ENCODE measurements around the gene CDK10.
"Not testable (repeated sequence)": the region's sequence is repeated elsewhere in the genome, so short reads cannot be mapped to it uniquely, and the experiment has no call there.

The CDK10 gene

DNA sequence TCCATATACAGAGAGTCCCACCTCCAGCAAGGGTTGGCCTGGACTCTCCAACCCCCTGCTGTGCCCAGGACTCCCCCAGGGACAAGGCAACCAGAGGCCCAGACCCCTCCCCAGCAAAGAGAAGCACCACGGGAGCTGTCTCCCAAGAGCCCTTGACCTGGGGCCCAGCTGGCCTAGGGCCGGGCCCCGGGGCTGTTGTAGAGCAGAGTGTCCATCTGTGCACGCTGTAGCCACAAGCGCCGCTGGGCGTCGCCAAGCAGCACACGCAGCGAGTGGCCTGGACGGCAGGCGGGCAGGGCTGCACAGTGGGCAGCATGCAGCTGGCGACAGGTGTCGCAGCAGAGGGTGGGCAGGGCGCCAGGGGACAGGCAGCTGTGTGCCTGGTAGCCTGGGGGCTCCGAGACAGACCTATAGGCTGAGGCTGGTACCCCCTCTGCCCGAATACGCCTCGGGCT lies 10.7 kb downstream of the CDK10 start:
- DNase-seq, result no peak

DNA sequence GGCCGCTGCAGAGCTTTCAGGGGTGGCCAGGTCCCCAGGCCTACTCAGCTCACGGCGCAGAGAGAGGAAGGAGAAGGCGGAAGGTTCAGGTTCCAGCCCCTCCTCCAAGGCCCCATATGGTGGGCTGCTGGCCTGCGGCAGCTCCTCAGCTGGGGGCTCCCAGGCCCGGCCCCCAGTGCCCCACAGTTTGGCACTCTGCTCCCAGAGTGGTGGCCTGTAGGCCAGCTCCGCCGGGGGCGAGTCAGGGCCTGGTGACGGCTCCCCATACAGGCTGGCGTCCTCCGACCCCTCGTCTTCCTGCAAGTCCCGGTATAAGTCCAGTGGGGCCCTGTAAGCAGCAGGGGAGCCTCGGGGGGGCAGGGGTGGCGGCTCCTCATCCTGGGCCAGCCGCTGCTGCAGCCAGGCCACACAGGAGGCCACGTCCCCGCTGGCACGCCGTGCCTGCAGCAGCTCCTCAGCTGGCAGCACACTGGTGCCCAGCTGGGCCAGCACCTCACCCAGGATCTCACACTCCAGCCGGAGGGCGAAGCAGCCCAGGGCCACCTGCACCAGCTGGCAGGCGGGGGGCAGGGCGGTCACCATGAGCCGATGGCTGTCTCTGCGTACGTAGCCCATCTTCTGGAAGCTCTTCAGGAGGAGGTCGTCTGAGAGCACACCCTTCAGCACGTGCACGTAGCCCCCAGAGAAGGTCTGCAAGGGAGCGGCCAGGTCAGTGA lies 11.3 kb downstream of the CDK10 start:
- Histone ChIP-seq H3K36me3 (ENCODE audit: insufficient read depth, low read length) (peaks cover 38% of the 10 kb centered on the region), H3K79me2 (ENCODE audit: insufficient read depth, low read length) (peaks cover 8% of the 10 kb centered on the region), H3K27me3 (ENCODE audit: insufficient read depth, low read length, poor library complexity) (no peaks in the 10 kb centered on the region), H2AFZ (ENCODE audit: low read depth, low read length) (no peak overlapping the region), H3K9me3 (ENCODE audit: insufficient read depth, low read length, severe bottlenecking) (no peaks in the 10 kb centered on the region), H4K20me1 (ENCODE audit: insufficient read depth, low read length) (peaks cover 23% of the 10 kb centered on the region), H3K4me1 (ENCODE audit: insufficient read depth, low read length) (peaks cover 22% of the 10 kb centered on the region), H3K9ac (ENCODE audit: low read depth, low read length) (no peak overlapping the region), H3K4me2 (ENCODE audit: insufficient read depth, low read length) (no peak overlapping the region), H3K27ac (ENCODE audit: low read length) (no peak overlapping the region), H3K4me3 (ENCODE audit: low read depth in 1 of 2, low read length in 2 of 2) (no peak overlapping the region)
- ATAC-seq (ENCODE audit: insufficient read depth, low read depth) (no peak), DNase-seq (no peak)
- TF ChIP-seq EZH2 (IDR thresholded peaks at IDR 0.05; ENCODE audit: borderline replicate concordance, low read depth, low read length, severe bottlenecking), result no peak
- TF ChIP-seq, protein P1, sequence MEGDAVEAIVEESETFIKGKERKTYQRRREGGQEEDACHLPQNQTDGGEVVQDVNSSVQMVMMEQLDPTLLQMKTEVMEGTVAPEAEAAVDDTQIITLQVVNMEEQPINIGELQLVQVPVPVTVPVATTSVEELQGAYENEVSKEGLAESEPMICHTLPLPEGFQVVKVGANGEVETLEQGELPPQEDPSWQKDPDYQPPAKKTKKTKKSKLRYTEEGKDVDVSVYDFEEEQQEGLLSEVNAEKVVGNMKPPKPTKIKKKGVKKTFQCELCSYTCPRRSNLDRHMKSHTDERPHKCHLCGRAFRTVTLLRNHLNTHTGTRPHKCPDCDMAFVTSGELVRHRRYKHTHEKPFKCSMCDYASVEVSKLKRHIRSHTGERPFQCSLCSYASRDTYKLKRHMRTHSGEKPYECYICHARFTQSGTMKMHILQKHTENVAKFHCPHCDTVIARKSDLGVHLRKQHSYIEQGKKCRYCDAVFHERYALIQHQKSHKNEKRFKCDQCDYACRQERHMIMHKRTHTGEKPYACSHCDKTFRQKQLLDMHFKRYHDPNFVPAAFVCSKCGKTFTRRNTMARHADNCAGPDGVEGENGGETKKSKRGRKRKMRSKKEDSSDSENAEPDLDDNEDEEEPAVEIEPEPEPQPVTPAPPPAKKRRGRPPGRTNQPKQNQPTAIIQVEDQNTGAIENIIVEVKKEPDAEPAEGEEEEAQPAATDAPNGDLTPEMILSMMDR (IDR thresholded peaks at IDR 0.05; ENCODE audit: borderline replicate concordance, extremely low read depth, low read length, poor library complexity, severe bottlenecking), result no peak

More for the DNA sequence above, 10.7 kb downstream of the CDK10 start:
- Histone ChIP-seq H2AFZ (ENCODE audit: low read depth, low read length) (no peak overlapping the region), H3K9ac (ENCODE audit: low read depth, low read length) (no peak overlapping the region), H3K4me2 (ENCODE audit: insufficient read depth, low read length) (no peak overlapping the region), H3K36me3 (ENCODE audit: insufficient read depth, low read length) (peaks cover 41% of the 10 kb centered on the region), H3K9me3 (ENCODE audit: insufficient read depth, low read length, severe bottlenecking) (no peaks in the 10 kb centered on the region), H3K79me2 (ENCODE audit: insufficient read depth, low read length) (peaks cover 8% of the 10 kb centered on the region), H3K27me3 (ENCODE audit: insufficient read depth, low read length, poor library complexity) (no peaks in the 10 kb centered on the region), H3K4me3 (ENCODE audit: low read depth in 1 of 2, low read length in 2 of 2) (no peak overlapping the region), H3K27ac (ENCODE audit: low read length) (no peak overlapping the region), H3K4me1 (ENCODE audit: insufficient read depth, low read length) (peaks cover 19% of the 10 kb centered on the region), H4K20me1 (ENCODE audit: insufficient read depth, low read length) (peaks cover 23% of the 10 kb centered on the region)
- no peak for ATAC-seq (ENCODE audit: insufficient read depth, low read depth)
- TF ChIP-seq EZH2 (IDR thresholded peaks at IDR 0.05; ENCODE audit: borderline replicate concordance, low read depth, low read length, severe bottlenecking), result no peak
- TF ChIP-seq, protein P1 (IDR thresholded peaks at IDR 0.05; ENCODE audit: borderline replicate concordance, extremely low read depth, low read length, poor library complexity, severe bottlenecking), result no peak

DNA sequence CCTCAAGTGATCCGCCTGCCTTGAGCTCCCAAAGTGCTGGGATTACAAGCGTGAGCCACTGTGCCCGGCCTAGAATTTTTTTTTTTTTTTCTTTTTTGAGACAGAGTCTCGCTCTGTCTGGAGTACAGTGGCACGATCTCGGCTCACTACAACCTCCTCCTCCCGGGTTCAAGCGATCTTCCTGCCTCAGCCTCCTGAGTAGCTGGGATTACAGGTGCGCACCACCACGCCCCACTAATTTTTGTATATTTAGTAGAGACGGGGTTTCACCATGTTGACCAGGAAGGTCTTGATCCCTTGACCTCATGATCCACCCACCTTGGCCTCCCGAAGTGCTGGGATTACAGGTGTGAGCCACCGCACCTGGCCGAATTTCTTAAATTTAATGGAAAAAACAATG lies 12.2 kb downstream of the CDK10 start:
- H3K9ac ChIP-seq (ENCODE audit: low read depth, low read length); ATAC-seq (ENCODE audit: insufficient read depth, low read depth); H3K27ac ChIP-seq (ENCODE audit: low read length); H3K4me3 ChIP-seq (ENCODE audit: low read depth in 1 of 2, low read length in 2 of 2); H3K27me3 ChIP-seq (ENCODE audit: insufficient read depth, low read length, poor library complexity); H3K79me2 ChIP-seq (ENCODE audit: insufficient read depth, low read length); H2AFZ ChIP-seq (ENCODE audit: low read depth, low read length); H3K4me2 ChIP-seq (ENCODE audit: insufficient read depth, low read length); H3K9me3 ChIP-seq (ENCODE audit: insufficient read depth, low read length, severe bottlenecking); DNase-seq: not testable (repeated sequence)
- Histone ChIP-seq H4K20me1 (ENCODE audit: insufficient read depth, low read length) (peaks cover 23% of the 10 kb centered on the region), H3K36me3 (ENCODE audit: insufficient read depth, low read length) (peaks cover 30% of the 10 kb centered on the region), H3K4me1 (ENCODE audit: insufficient read depth, low read length) (peaks cover 22% of the 10 kb centered on the region)

DNA sequence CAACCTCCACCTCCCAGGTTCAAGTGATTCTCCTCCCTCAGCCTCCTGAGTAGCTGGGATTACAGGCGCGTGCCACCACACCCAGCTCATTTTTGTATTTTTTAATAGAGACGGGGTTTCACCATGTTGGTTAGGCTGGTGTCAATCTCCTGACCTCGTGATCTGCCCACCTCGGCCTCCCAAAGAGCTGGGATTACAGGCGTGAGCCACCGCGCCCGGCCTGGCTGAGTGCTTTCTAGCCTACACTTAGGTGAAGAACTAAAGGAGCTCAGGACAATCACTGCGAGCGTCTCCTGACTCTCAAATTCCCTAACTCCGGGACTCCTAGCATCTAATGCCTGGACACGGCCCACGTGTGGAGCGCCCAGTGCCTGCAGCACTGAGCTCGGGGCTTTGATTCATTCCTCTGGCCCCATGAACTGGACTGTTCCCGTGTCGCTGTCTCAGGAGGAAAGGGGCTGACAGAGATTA lies 13.2 kb downstream of the CDK10 start:
- not testable (repeated sequence) for DNase-seq; H3K27ac ChIP-seq (ENCODE audit: low read length); H3K27me3 ChIP-seq (ENCODE audit: insufficient read depth, low read length, poor library complexity); H3K4me3 ChIP-seq (ENCODE audit: low read depth in 1 of 2, low read length in 2 of 2); H3K9ac ChIP-seq (ENCODE audit: low read depth, low read length); H2AFZ ChIP-seq (ENCODE audit: low read depth, low read length); ATAC-seq (ENCODE audit: insufficient read depth, low read depth); H3K79me2 ChIP-seq (ENCODE audit: insufficient read depth, low read length); H3K9me3 ChIP-seq (ENCODE audit: insufficient read depth, low read length, severe bottlenecking)
- Histone ChIP-seq H3K4me1 (ENCODE audit: insufficient read depth, low read length) (peaks cover 22% of the 10 kb centered on the region), H3K36me3 (ENCODE audit: insufficient read depth, low read length) (peaks cover 21% of the 10 kb centered on the region), H4K20me1 (ENCODE audit: insufficient read depth, low read length) (peaks cover 23% of the 10 kb centered on the region), H3K4me2 (ENCODE audit: insufficient read depth, low read length) (peak overlapping the region; percentile 98)
